ENCODE results near the gene FARSA. TPM values are rescaled to one million over a fixed set of nuclear protein-coding genes. Genes with fewer than 3 reads are reported as not detected.
A peak's percentile ranks its signal among the peaks of the same experiment; 100 is the strongest.
"Not testable (repeated sequence)": the region's sequence is repeated elsewhere in the genome, so short reads cannot be mapped to it uniquely, and the experiment has no call there.

Gene FARSA
- total RNA-seq, 1 donor from 2014 or later: 46.6 TPM

DNA sequence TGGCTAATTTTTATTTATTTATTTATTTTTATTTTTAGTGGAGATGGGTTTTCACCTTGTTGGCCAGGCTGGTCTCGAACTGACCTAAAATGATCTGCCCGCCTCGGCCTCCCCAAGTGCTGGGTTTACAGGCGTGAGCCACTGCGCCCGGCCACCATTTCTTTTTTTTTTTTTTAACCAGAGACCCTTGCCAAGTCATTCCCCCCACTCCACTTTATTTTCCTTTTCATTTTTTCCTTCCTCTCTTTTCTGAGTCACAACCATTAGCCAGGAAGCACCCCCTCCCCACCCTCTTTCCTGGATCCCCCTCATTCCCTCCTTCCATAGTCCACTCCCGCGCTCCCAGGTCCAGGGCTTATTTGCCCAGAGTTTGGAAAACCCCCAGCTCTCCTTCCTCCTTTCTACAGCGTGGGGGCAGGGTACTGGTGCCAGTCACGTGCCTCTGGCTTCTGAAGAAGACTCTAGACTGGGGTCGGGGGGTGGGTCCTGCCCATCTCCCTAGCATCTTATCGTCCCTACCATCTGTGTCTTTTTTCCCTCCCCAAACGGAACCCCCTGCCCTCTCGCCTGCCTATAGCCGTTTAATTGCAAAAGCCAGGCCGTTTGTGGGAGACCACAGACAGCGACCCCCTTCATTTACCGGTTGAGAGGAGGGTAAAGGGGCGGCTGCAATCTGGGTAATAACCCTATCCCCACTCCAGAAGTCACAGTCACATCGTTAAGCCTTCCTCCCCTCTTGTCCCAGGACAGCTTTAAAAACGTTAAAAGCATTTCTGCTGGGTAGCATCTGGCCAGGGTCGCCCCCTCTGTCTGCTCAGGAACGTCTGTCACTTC lies 3.8 kb upstream of the FARSA start:
- no peak for ATAC-seq

DNA sequence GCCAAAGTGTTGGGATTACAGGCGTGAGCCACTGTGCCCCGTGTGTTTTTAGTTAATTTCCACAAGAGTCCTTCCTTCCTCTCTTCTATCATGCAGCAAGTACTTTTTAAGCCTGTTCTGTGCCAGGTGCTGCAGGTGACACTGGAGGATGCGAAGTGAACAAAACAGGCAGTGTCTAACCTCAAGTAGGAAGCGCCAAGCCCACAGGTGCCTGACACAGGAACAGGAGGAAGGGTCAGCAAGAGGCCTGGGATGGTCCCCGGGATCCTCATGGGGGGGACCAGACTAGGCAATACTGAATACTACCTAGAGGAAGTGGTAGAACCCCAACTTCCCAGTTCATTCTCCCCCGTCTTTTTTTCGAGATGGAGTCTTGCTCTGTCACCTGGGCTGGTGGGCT lies 3.1 kb upstream of the FARSA start:
- no peak for ATAC-seq

DNA sequence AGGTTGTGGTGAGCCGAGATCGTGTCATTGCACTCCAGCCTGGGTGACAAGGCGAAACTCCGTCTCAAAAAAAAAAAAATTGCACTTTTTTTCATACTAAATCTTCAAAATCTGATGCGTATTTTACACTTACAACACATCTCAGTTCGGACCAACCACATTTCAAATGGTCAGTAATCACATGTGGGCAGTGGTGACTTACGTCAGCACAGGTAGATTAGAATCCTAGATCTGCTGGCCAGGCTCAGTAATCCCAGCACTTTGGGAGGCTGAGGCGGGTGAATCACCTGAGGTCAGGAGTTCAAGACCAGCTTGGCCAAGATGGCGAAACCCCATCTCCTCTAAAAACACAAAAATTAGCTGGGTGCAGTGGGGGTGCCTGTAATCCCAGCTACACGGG lies 1.6 kb upstream of the FARSA start:
- ATAC-seq: no peak

DNA sequence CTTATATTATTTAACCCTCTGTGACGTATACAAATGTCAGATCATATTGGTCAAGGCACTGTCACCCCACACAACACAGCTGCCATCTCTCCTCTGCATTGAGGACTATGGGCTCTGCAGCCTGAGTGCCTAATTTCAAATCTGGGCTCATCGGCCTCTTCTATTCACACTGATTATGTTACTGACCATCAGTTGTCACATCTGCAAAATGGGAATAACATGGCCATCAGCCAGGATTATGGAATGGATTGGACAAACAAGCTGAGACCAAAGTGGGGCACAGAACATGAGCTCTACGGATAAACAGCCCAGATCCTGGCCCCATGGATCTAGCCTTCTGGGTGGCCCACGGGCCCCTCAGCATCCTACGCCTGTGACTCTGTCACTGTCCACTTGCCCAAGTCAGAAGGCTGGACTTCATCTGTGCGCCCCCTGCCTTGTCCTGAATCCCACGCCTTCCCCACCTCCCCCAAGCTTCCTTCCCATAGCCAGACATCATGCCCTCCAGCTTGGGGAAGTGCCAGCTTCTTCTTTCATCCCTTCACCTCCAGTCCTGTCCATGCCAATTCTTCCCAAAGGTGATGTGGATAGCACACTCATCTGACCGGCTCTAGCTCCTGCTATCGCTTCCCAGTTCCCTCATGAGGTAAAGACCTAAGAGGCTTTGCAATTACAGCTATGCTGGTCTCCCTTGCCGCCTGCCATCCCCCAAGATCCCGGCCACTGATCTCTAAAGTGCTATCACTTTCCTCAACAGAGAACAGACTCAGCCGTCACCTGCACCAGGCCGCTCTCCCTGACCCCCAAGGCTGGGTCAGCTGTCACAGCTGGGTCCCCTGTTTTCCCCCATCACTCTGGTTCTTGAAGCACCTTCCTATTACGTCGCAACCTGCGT lies 872 bp downstream of the FARSA start:
- ATAC-seq: no peak

DNA sequence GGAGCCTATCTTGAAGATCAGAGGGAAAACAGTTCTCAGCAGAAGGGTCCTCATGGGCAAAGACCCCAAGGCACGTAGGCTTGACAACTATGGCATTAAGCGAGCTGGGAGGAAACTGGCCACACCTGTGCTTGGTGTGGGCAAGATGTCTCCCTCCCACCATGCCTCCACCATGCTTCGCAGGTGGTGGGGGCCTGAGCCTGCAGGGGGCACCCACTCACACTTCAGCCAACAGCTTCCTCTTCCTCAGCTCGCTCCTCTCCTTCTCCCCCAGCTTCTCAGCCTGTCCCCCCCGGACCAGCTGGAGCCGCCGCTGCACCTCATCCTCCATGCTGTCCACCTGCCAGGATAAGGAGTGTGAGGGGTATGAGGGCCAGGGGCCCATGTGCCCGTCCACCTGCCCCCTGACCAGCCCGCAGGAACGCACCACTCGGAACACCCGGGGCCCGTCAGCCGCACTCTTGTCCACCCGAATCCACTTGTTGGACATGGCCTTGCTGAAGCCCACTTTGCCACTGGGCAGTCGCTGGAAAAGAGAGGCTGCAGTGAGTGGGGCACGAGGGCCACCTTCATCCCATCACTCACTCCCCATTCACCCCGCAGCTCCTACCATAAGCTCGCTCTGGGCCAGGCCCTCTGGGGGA lies 3.4 kb downstream of the FARSA start:
- ATAC-seq: no peak

DNA sequence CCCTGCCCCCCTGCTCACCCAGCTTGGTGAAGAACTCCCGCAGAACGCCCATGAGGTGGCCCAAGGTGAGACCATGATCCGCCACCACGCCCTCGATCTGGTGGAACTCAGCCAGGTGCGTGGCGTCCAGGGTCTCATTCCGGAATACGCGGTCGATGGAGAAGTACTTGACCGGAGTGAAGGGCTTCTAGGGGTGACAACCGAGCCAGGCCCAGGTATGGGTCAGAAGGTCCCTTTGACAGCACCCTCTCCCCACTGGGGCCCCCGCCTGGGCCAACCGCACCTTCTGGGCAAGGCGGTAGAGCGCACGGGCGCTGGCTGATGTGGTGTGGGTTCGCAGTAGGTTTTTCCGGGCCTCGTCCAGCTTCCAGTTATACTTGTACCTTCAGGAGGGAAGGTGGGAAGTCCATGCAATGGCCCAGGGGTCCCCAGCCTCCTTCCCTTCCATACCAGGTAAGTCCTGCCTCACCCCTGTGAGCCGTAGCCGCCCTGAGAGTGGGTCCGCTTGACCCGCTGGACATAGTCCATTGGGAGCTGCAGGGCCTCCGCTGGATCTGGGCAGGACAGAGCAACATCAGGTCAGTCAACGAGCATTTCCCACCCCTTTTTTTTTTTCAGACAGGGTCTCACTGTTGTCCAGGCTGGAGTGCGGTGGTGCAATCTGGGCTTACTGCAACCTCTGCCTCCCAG lies 8.7 kb downstream of the FARSA start:
- no peak for ATAC-seq

DNA sequence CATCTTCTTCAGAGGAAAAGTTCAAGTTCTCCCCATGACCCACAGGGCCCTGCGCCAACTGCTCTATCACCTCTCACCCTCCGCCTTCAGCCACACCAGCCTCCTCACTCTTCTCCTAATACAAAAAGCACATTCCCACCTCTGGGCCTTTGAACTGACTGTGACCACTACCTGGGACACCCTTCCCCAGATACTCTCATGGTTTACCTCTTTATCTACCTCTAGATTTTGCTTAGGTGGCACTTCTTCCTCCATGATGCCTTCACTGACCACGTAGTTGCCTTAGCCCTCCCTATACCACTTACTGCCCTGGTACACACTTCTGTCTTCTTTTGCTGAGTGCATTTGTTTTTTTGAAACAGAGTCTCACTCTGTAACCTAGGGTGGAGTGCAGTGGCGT lies 10.6 kb downstream of the FARSA start:
- ATAC-seq: no peak

DNA sequence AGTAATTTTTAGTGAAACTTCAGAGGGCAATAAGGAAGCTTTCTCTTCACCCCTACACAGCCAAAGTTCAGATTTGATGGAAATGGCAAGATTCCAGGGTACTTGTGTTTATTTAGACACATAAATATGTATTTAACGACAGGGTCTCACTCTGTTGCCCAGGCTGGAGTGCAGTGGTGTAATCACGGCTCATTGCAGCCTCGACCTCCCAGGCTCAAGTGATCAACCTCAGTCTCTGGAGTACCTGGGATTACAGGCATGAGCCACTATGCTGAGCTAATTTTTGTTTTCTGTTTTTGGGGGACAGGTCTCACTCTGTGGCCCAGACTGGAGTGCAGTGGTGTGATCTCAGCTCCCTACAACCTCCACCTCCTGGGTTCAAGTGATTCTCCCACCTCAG lies 12.5 kb downstream of the FARSA start:
- ATAC-seq: no peak

DNA sequence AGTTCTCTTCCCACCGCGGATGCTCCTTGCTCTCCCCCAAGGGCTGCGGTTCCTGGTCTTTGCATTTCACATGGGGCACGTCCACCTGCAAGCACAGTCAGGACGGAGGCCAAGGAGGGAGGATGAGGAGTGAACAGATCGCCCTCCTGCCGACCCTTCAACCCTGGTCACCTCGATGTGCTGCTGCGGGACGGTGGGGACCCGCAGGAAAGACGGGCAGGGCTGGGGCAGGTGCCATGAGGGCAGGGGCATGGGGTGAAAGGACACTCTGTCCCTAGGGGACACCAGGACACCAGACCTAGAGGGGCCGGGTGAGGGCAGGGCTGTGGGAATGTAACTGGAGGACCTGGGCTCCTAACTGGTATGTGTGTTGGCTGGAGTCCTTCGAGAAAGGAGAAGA lies 15.3 kb downstream of the FARSA start:
- ATAC-seq: no peak

DNA sequence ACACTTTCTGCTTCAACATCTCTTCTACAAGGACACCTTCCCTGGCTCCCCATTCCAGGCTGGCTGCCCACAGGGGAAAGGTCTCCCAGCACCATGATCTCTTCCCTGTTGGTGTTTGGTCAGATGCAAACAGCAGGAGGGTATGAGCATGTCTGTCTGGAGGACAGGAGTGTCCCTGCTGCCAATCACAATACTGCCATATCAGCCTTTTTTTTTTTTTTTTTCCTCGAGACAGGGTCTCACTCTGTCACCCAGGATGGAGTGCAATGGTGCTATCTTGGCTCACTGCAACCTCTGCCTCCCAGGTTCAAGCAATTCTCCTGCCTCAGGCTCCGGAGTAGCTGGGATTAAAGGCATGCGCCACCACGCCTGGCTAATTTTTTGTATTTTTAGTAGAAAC lies 17.7 kb downstream of the FARSA start:
- not testable (repeated sequence) for ATAC-seq

DNA sequence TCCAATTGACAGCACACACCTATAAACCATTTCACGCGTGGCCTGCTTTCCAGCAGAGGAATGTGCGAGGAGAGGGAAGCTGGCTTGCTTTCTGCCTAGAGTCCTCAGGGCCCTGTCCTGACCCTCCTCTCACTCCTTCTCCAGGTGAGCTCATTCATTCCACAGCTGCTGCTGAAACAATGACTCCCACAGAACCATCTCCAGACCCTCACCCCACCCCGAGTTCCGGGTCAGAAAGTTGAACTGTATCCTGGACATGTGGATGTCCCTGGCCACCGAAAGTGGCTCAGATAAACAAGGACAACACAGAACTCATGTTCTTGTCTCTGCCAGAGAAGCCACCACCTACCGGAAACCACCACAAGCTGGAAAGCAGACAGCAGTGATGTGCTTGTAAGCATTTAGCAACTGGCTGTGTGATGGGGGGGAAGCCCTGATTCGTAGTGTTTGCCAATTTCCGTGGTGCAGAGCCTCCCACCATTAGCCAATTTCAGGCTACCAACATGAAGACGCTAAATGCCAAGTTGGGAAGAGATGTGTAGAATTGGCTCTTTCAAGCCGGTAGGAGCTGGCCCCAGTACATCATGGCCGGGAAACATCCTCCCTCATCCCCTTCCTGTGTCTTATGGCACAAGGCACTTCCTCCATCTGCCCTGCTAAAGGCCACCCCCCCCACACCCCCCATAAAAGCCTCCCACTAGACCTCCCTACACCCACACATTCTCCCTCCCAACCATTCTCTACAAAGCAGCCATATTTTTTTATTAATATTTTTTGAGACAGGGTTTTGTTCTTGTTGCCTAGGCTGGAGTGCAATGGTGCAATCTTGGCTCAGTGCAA lies 19.4 kb downstream of the FARSA start:
- ATAC-seq: peak; percentile 6

DNA sequence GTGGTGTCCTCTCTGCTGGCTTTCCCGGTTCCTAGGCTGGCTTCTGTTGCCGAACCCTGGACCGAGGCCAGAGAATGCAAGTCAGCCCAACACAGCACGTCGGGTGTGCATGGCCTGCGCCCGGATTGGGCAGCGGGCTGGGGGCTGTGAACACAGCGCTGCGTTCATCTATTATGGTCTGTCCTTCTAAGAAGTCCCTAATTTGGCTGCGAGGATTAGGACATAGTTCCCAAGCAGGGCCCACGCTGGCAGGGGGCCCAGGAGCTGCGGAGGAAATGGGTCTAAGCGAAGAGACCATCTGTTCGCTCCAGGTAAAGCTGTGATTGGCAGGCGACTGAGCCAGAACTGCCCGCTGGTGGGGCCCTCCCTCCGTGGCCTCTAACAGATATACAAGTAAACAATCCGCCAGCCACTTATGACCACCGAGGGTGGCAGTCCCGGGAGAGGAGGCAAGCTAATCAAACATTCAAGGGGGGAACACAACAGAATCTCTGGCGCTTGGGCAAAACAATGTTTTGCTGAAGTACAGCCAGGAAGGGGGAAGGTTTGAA lies 20.4 kb downstream of the FARSA start:
- peak; percentile 76 for ATAC-seq

DNA sequence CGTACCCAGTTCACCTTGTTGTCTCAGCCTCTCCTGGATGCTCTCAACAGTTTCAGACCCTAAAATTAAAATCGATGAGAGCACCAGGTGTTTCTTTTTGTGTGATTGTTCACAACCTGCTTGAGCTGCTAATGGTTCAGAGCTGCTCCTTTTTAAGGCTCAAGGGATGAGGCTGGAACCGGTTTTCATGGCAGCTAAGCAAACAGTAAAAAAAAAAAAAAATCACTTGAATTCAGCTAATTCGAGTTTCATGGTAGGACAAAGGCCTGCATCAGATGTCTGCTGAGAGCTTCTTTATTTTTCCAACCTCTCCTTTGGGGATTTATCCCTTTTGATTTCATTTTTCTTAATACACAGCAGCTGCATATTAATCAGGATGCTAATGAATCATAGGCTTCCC lies 20.9 kb downstream of the FARSA start:
- ATAC-seq: peak; percentile 12

DNA sequence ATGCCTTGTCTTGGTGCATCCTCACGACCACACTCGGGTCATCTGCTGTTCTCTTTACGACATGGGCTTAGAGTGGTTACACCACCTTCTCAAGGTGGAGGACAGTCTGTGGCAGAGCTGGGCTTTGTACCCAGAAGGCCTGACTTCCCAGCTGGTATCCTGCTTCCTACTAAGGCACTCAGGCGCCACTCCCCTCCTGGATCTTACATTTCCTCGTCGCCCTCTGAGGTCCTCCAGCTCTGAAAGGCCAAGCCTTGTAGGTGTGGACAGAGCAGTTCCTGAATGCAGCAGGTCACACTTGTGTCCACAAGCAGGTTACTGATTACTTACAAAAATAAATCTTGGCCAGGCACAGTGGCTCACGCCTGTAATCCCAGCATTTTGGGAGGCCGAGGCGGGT lies 26.3 kb downstream of the FARSA start:
- no peak for ATAC-seq

DNA sequence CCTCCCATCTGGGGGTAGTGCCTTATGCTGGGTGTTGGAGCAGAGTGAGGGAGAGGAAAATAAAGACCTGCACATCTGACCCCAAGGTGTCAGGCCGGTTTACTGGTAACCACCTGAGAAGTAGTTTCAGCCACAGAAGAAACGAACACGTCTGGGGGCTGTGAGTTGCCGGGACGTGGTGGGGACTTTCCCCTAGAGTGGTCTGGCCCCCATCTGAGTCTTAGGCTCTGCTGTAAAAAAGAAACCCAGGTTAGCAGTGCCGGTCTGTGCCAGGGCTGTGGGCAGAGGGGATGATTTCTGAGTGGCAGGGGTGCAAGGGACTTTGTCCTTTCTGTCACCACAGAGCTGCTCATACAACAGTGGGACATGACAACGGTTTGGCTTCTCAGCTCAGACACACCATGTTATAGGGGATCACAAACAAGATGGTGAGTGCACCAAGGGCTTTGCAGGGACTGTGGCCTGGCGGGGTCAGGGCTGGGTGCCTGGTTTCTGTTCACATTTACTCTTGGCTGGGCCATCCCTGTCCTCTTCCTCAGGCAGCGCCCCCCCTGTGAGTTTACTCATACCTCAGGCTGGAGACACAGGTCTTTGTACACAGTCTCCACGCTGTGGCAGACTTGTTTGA lies 33.5 kb downstream of the FARSA start:
- no peak for ATAC-seq

DNA sequence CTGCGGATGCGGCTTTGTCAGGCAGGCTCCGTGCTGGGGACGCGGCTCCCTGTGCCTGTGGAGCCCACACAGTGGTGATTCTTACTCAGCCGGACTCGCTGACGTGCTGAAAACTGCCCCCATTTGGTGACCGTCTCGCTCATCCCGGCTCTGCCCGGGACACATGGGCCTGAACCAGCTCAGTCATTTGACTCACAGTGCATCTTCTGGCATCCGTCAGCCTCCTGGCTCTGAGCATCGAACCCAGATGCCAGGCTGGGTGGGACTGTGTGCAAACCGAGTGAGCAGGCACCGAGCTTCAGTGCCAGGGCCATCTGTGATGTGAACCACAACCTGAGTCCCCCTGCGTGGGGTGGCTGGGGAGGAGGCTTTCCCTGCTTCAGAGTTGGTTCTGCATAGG lies 37.1 kb downstream of the FARSA start:
- no peak for ATAC-seq

DNA sequence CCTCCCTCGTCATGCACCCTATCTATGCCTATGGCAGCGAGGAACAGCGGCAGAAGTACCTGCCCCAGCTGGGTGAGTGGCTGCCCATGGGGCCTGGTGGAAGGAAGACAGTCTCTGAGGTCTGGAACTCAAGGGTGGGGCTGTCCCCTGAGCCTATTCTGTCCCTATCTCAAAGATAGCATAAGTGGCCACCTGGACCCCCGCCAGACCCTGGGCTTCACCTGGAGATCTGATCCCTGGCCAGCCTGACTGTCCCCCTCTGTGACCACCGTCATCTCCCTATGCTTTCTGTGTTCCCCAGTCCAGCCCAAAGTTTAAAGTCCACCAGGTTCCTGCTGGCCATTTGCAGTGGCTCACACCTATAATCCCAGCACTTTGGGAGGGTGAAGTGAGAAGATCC lies 39.9 kb downstream of the FARSA start:
- no peak for ATAC-seq

DNA sequence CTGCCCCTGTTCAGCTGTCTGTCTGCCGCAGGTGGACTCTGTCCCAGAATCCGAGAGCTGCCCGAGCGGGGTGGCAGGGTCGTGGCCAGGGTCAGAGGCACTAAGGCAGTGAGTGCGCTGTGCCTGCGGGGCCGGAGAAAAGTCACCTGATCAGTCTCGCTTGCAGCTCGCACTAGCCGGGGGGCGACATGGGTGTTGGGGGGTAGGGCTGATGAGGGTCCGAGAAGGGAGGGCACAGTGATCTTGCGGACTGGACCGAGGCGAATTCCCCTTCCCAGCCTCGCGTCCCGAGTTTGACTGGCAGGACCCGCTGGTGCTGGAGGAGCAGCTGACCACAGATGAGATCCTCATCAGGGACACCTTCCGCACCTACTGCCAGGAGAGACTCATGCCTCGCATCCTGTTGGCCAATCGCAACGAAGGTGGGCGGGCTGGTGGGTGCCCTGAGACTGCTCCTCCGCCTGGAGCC lies 41.9 kb downstream of the FARSA start:
- ATAC-seq: peak; percentile 5

DNA sequence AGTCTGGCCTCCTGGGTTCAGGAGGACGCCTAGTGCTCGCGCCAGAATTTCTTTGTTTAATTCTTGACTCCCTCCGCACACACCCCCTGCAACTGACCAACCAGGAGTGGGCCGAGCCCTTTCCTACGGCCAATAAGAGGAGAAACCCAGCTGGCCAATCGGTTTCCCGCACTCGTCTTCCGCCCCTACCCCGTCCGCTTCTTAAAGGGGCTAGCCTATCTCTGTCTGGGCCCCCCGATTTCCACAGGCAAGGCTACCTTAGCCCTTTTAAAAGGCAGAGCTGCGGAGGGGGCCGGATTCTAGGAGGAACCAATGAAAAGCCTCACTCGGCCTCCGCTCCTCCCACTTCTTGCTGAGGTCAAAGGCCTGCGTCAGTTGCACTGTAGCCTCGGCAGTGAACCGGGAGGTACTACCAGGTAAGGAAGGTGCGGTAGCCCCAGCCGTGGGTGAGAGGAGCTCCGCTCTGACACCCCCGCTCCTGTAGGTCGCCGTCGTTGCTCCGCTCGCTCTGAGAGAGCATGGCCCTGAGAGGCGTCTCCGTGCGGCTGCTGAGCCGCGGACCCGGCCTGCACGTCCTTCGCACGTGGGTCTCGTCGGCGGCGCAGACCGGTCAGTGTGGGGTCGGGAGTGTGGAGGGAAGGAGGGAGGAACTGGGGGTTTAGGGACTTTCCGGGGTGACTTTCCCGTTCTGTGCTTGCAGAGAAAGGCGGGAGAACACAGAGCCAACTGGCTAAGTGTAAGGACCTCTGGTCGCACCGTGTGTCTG lies 42.5 kb downstream of the FARSA start, which contains the start of gene GCDH:
Gene GCDH (plus strand): TSS at position 374 of the 766 bp plus-strand sequence. CDS start 145 bp downstream, at position 519.
- peak; percentile 96 for ATAC-seq

DNA sequence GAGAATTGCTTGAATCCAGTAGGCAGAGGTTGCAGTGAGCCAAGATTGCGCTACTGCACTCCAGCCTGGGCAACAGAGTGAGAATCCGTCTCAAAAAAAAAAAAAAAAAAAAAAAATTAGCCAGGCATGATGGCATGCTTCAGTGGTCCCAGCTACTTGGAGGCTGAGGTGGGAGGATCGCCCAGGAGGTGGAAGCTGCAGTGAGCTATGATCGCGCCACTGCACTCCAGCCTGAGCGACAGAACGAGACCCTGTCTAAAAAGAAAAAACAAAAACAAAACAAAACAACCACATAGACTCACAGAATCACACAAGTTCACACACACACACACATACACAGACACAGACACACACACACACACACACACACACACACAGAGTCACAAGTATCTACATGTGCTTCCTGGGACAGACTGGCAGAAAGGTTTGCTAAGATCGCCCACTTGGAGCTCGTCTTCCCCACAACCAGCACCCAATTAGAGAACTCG lies 43.2 kb downstream of the FARSA start:
- not testable (repeated sequence) for ATAC-seq

Measured in esophagus mucosa (tissue), 1 donor.